Measurements from ENCODE around the gene CAPN5.
"Not testable (repeated sequence)": the region's sequence is repeated elsewhere in the genome, so short reads cannot be mapped to it uniquely, and the experiment has no call there.

CAPN5 gene

GRCh38 chr11:77066229-77067042 is at the start of gene CAPN5:
CAPN5 (plus strand) TSS chr11:77066971; CDS start chr11:77084887, 17,916 bp downstream.
- DNase-seq, result peak; percentile 81

- DNase-seq, result not testable (repeated sequence)
Measured at GRCh38 chr11:77018396-77018924, 48.3 kb upstream of the CAPN5 start.

- DNase-seq, result no peak
Measured at GRCh38 chr11:77019976-77020595, 46.7 kb upstream of the CAPN5 start.

- no peak for DNase-seq
Measured at GRCh38 chr11:77020734-77021133, 46.0 kb upstream of the CAPN5 start.

GRCh38 chr11:77024745-77025144 is 42.0 kb upstream of the CAPN5 start:
- DNase-seq, result no peak

GRCh38 chr11:77026221-77026620 is 40.5 kb upstream of the CAPN5 start:
- no peak for DNase-seq

GRCh38 chr11:77026743-77027142 is 40.0 kb upstream of the CAPN5 start:
- DNase-seq, result no peak

- DNase-seq, result no peak
Measured at GRCh38 chr11:77027275-77027674, 39.5 kb upstream of the CAPN5 start.

GRCh38 chr11:77029829-77030228 is 36.9 kb upstream of the CAPN5 start:
- no peak for DNase-seq

GRCh38 chr11:77030834-77031414 is 35.8 kb upstream of the CAPN5 start:
- DNase-seq, result no peak

GRCh38 chr11:77031599-77031998 is 35.2 kb upstream of the CAPN5 start:
- no peak for DNase-seq

- DNase-seq, result no peak
Measured at GRCh38 chr11:77035039-77035438, 31.7 kb upstream of the CAPN5 start.

- DNase-seq, result no peak
Measured at GRCh38 chr11:77035580-77035979, 31.2 kb upstream of the CAPN5 start.

GRCh38 chr11:77036398-77036797 is 30.4 kb upstream of the CAPN5 start:
- no peak for DNase-seq

GRCh38 chr11:77037057-77037456 is 29.7 kb upstream of the CAPN5 start:
- no peak for DNase-seq

- DNase-seq, result no peak
Measured at GRCh38 chr11:77038029-77038824, 28.5 kb upstream of the CAPN5 start.

- DNase-seq, result no peak
Measured at GRCh38 chr11:77038825-77039326, 27.9 kb upstream of the CAPN5 start.

- DNase-seq, result no peak
Measured at GRCh38 chr11:77039491-77040400, 27.0 kb upstream of the CAPN5 start.

GRCh38 chr11:77040401-77040777 is 26.4 kb upstream of the CAPN5 start:
- DNase-seq, result no peak

GRCh38 chr11:77040889-77041288 is 25.9 kb upstream of the CAPN5 start:
- DNase-seq, result no peak

GRCh38 chr11:77042111-77042726 is 24.6 kb upstream of the CAPN5 start:
- DNase-seq, result no peak

Measured in DMS79 (cell line).